ENCODE measurements around the gene NTN4.
"Not testable (repeated sequence)": the region's sequence is repeated elsewhere in the genome, so short reads cannot be mapped to it uniquely, and the experiment has no call there.

DNA sequence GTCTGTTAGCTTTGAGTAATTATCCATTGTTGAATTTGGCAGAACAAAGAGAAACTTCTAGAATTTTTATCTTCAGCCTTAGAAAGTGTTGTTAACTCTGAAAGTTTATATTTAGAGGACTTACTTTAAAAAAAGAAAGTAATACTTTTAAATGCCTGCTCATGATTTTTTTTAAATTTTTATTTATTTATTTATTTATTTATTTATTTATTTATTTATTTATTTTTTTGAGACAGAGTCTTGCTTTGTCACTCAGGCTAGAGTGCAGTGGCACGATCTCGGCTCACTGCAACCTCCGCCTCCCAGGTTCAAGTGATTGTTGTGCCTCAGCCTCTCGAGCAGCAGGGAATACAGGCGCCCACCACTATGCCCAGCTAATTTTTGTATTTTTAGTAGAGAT lies 54.8 kb downstream of the NTN4 start:
- TF ChIP-seq, protein P1, sequence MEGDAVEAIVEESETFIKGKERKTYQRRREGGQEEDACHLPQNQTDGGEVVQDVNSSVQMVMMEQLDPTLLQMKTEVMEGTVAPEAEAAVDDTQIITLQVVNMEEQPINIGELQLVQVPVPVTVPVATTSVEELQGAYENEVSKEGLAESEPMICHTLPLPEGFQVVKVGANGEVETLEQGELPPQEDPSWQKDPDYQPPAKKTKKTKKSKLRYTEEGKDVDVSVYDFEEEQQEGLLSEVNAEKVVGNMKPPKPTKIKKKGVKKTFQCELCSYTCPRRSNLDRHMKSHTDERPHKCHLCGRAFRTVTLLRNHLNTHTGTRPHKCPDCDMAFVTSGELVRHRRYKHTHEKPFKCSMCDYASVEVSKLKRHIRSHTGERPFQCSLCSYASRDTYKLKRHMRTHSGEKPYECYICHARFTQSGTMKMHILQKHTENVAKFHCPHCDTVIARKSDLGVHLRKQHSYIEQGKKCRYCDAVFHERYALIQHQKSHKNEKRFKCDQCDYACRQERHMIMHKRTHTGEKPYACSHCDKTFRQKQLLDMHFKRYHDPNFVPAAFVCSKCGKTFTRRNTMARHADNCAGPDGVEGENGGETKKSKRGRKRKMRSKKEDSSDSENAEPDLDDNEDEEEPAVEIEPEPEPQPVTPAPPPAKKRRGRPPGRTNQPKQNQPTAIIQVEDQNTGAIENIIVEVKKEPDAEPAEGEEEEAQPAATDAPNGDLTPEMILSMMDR (IDR thresholded peaks at IDR 0.05), result not testable (repeated sequence)
- TF ChIP-seq EP300, POLR2A, POLR2AphosphoS5 (IDR thresholded peaks at IDR 0.05): not testable (repeated sequence)
